Suppressor macrophage treated with lipopolysaccharide for 1 hour (primary cell): ENCODE measurements around the gene PTPRN2.

ENCODE experiments used
- DNase-seq, 3 donors: peaks; one replicate each; pipeline ENCODE4 v3.0.0-alpha.2; 2020 to 2022

Gene PTPRN2

GRCh38 chr7:157890921-157891401, 696.7 kb downstream of the PTPRN2 start:
- DNase-seq = no peak

GRCh38 chr7:157889480-157889879, 698.1 kb downstream of the PTPRN2 start:
- DNase-seq = no peak

- no peak for DNase-seq
These were observed 699.0 kb downstream of the PTPRN2 start for GRCh38 chr7:157888579-157888978.

- no peak for DNase-seq
These were observed 700.2 kb downstream of the PTPRN2 start for GRCh38 chr7:157887400-157887799.

- no peak for DNase-seq
These were observed 700.9 kb downstream of the PTPRN2 start for GRCh38 chr7:157886711-157887110.

- no peak for DNase-seq
These were observed 701.4 kb downstream of the PTPRN2 start for GRCh38 chr7:157886266-157886665.

GRCh38 chr7:157885140-157885539, 702.5 kb downstream of the PTPRN2 start:
- DNase-seq = no peak

- no peak for DNase-seq
These were observed 703.1 kb downstream of the PTPRN2 start for GRCh38 chr7:157884461-157885062.

- no peak for DNase-seq
These were observed 706.4 kb downstream of the PTPRN2 start for GRCh38 chr7:157881048-157881771.

- no peak for DNase-seq
These were observed 708.2 kb downstream of the PTPRN2 start for GRCh38 chr7:157879391-157879790.

GRCh38 chr7:157877298-157878090, 710.1 kb downstream of the PTPRN2 start:
- no peak for DNase-seq

GRCh38 chr7:157876469-157877285, 710.9 kb downstream of the PTPRN2 start:
- DNase-seq = no peak

GRCh38 chr7:157875230-157876179, 712.1 kb downstream of the PTPRN2 start:
- DNase-seq = peak; percentile 53 to 72 (median 63)

GRCh38 chr7:157874870-157875229, 712.8 kb downstream of the PTPRN2 start:
- DNase-seq = no peak

GRCh38 chr7:157874208-157874816, 713.3 kb downstream of the PTPRN2 start:
- no peak for DNase-seq

GRCh38 chr7:157873664-157874063, 714.0 kb downstream of the PTPRN2 start:
- no peak for DNase-seq

GRCh38 chr7:157873181-157873580, 714.4 kb downstream of the PTPRN2 start:
- no peak for DNase-seq

GRCh38 chr7:157872447-157872846, 715.2 kb downstream of the PTPRN2 start:
- DNase-seq = no peak

GRCh38 chr7:157871681-157872080, 715.9 kb downstream of the PTPRN2 start:
- DNase-seq = no peak

- no peak for DNase-seq
These were observed 716.9 kb downstream of the PTPRN2 start for GRCh38 chr7:157870644-157871290.

- no peak for DNase-seq
These were observed 717.8 kb downstream of the PTPRN2 start for GRCh38 chr7:157869793-157870192.
